Mammary epithelial cell (primary cell): ENCODE measurements around the gene ADGRG3.

Experiments
- CTCF ChIP-seq, 2 donors: IDR thresholded peaks in 1 of 2; conservative IDR thresholded peaks in 1 of 2; 2 replicates each; pipeline ENCODE4 v1.5.1; 2011 to 2012; ENCODE audit warnings: inconsistent platforms in 2 of 2, low read length in 2 of 2, mild to moderate bottlenecking in 2 of 2, control low read depth in 1 of 2, low read depth in 1 of 2; ENCODE audit not compliant: insufficient read depth in 1 of 2; ENCODE audit errors: extremely low read depth in 1 of 2
- EZH2 ChIP-seq: IDR thresholded peaks from 2 replicates; pipeline ENCODE4 v1.6.1; 2012; ENCODE audit warnings: low read length, inconsistent platforms, borderline replicate concordance

DNA sequence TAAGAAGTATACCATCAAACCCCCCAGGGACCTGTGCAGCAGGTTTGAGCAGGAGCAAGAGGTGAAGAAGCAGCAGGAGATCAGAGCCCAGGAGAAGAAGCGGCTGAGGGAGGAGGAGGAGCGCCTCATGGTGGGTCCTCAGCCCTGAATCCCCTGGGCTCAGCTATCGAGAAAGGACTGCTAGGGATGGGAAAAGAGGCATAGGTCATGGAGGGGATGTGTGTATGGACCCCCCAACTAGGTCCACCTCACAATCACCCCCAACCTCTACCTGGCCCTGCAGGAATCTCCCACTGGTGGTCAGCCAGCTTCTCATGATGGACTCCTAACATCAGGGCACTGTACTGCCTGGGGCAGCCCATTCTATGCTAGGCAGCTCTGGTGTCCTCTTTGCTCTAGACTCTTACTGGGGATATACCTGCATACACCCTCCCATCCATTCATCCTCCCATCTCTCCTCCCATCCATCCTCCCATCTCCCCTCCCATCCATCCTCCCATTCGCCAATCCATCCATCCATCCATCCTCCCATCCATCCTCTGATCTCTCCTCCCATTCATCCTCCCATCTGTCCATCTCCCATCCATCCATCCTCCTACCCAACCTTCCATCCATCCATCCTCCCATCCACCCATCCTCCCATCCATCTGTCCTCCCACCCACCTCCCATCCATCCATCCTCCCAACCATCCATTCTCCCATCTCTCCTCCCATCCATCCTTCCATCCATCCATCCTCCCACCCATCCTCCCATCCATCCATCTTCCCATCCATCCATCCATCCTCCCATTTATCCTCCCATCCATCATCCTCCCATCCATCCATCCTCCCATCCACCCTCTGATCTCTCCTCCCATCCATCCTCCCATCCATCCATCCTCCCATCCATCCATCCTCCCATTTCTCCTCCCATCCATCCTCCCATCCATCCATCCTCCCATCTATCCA lies 37.1 kb downstream of the ADGRG3 start:
- no peak for TF ChIP-seq CTCF (conservative IDR thresholded peaks at IDR 0.05 in 1 of 2, IDR thresholded peaks at IDR 0.05 in 1 of 2; ENCODE audit: extremely low read depth in 1 of 2, insufficient read depth in 1 of 2, low read depth in 1 of 2, low read length in 2 of 2)
- no peak for TF ChIP-seq EZH2
